Measurements from ENCODE around the gene PAAF1. TPM values are rescaled to one million over a fixed set of nuclear protein-coding genes. Genes with fewer than 3 reads are reported as not detected.
"Not testable (repeated sequence)": the region's sequence is repeated elsewhere in the genome, so short reads cannot be mapped to it uniquely, and the experiment has no call there.

PAAF1 gene
- total RNA-seq, 2 donors from 2014 or later = 9.5 to 14.6 TPM

- DNase-seq (ENCODE audit: low spot score); intact Hi-C loops (cut with DNase I): not testable (repeated sequence)
These were observed 59.2 kb downstream of the PAAF1 start for GRCh38 chr11:73936047-73936446.

GRCh38 chr11:73939096-73939495, 62.3 kb downstream of the PAAF1 start:
- intact Hi-C loops (cut with DNase I) = no loop called here
- DNase-seq (ENCODE audit: low spot score) = no peak

- no peak for DNase-seq (ENCODE audit: low spot score)
- intact Hi-C loops (cut with DNase I) = no loop called here
These were observed 64.2 kb downstream of the PAAF1 start for GRCh38 chr11:73940801-73941570.

- intact Hi-C loops (cut with DNase I) = no loop called here
- DNase-seq (ENCODE audit: low spot score) = no peak
These were observed 65.2 kb downstream of the PAAF1 start for GRCh38 chr11:73942010-73942409.

GRCh38 chr11:73944085-73944484, 67.3 kb downstream of the PAAF1 start:
- intact Hi-C loops (cut with DNase I) = no loop called here

GRCh38 chr11:73944901-73945300, 68.1 kb downstream of the PAAF1 start:
- intact Hi-C loops (cut with DNase I) = no loop called here
- DNase-seq (ENCODE audit: low spot score) = no peak

More at GRCh38 chr11:73944085-73944484, 67.3 kb downstream of the PAAF1 start:
- no peak for DNase-seq (ENCODE audit: low spot score)

GRCh38 chr11:73945396-73945795, 68.6 kb downstream of the PAAF1 start:
- intact Hi-C loops (cut with DNase I) = no loop called here
- DNase-seq (ENCODE audit: low spot score) = no peak

- intact Hi-C loops (cut with DNase I) = no loop called here
- no peak for DNase-seq (ENCODE audit: low spot score)
These were observed 70.1 kb downstream of the PAAF1 start for GRCh38 chr11:73946798-73947458.

- intact Hi-C loops (cut with DNase I) = no loop called here
- peak; percentile 18 for DNase-seq (ENCODE audit: low spot score)
These were observed 72.4 kb downstream of the PAAF1 start for GRCh38 chr11:73949246-73949645.

GRCh38 chr11:73949912-73950311, 73.1 kb downstream of the PAAF1 start:
- no peak for DNase-seq (ENCODE audit: low spot score)
- intact Hi-C loops (cut with DNase I) = no loop called here

GRCh38 chr11:73950869-73951710, 74.3 kb downstream of the PAAF1 start, which contains the start of gene DNAJB13:
DNAJB13 (plus strand) TSS chr11:73951026; CDS start chr11:73951070, 44 bp downstream.
- intact Hi-C loops (cut with DNase I) = no loop called here
- DNase-seq (ENCODE audit: low spot score) = peak; percentile 75

GRCh38 chr11:73951797-73952196, 75.0 kb downstream of the PAAF1 start:
- no peak for DNase-seq (ENCODE audit: low spot score)
- intact Hi-C loops (cut with DNase I) = no loop called here

- intact Hi-C loops (cut with DNase I) = no loop called here
- DNase-seq (ENCODE audit: low spot score) = peak; percentile 72
These were observed 80.3 kb downstream of the PAAF1 start for GRCh38 chr11:73956876-73957653.

- peak; percentile 59 for DNase-seq (ENCODE audit: low spot score)
- intact Hi-C loops (cut with DNase I) = no loop called here
These were observed 81.0 kb downstream of the PAAF1 start for GRCh38 chr11:73957654-73958361.

GRCh38 chr11:73958521-73959141, 81.8 kb downstream of the PAAF1 start:
- DNase-seq (ENCODE audit: low spot score) = peak; percentile 62
- intact Hi-C loops (cut with DNase I) = no loop called here

GRCh38 chr11:73961321-73961720, 84.5 kb downstream of the PAAF1 start:
- intact Hi-C loops (cut with DNase I) = no loop called here
- peak; percentile 23 for DNase-seq (ENCODE audit: low spot score)

GRCh38 chr11:73962101-73962705, 85.4 kb downstream of the PAAF1 start:
- intact Hi-C loops (cut with DNase I) = no loop called here
- peak; percentile 14 for DNase-seq (ENCODE audit: low spot score)

- intact Hi-C loops (cut with DNase I) = no loop called here
- peak; percentile 29 for DNase-seq (ENCODE audit: low spot score)
These were observed 87.1 kb downstream of the PAAF1 start for GRCh38 chr11:73963861-73964260.

Data from posterior vena cava (tissue), 2 donors.